IMR-90 (cell line): ENCODE results near the gene COQ2. TPM values are rescaled to one million over a fixed set of nuclear protein-coding genes. Genes with fewer than 3 reads are reported as not detected.

ENCODE experiments used
- ATAC-seq: fragments of 200-7000 bp; cut with Tn5 transposase; 2 replicates; pipeline ENCODE4 v1.9.1; 2020; ENCODE audit warnings: low read depth, mild to moderate bottlenecking, moderate library complexity
- BruUV-seq: library from RNA; stranded (reverse); fragments of 400-500 nt; replicated peaks from 2 replicates; lab custom pipeline; 2021; lab: Mats Ljungman, UMichigan
- CTCF ChIA-PET: fragments of 300-600 bp; formaldehyde crosslinking; extraction: SDS; loops from one replicate; lab custom pipeline; 2021; ENCODE audit warnings: antibody characterized with exemption; lab: Yijun Ruan, JAX
- POLR2A ChIA-PET: fragments of 300-600 bp; sonication (Branson Sonifier 250); formaldehyde crosslinking; loops from one replicate; lab custom pipeline; 2022; ENCODE audit warnings: antibody characterized with exemption; ENCODE audit not compliant: unreplicated experiment; lab: Charles Lee
- DNase-seq: peaks from one replicate; pipeline ENCODE4 v3.0.0; 2013
- H2AFZ ChIP-seq: replicated peaks from 2 replicates; pipeline ENCODE3; 2013; ENCODE audit warnings: low read length, mild to moderate bottlenecking; ENCODE audit not compliant: poor library complexity
- H2AK5ac ChIP-seq: 2 replicates; pipeline ENCODE4 v1.6.1; 2013; ENCODE audit warnings: low read depth, low read length, inconsistent platforms
- H2AK9ac ChIP-seq: replicated peaks from 2 replicates; pipeline ENCODE3; 2013; ENCODE audit warnings: mild to moderate bottlenecking, low read depth, low read length, moderate library complexity; ENCODE audit not compliant: poor library complexity
- H2BK120ac ChIP-seq: 2 replicates; pipeline ENCODE4 v1.6.1; 2013; ENCODE audit warnings: low read depth, low read length, inconsistent platforms
- H2BK15ac ChIP-seq: 3 replicates; pipeline ENCODE4 v1.6.1; 2013; ENCODE audit warnings: low read depth, low read length, inconsistent platforms
- H2BK20ac ChIP-seq: 2 replicates; pipeline ENCODE4 v1.6.1; 2013; ENCODE audit warnings: low read depth, mild to moderate bottlenecking, inconsistent platforms, low read length, moderate library complexity
- H2BK5ac ChIP-seq: 2 replicates; pipeline ENCODE4 v1.6.1; 2013; ENCODE audit warnings: mild to moderate bottlenecking, low read depth, low read length, inconsistent platforms; ENCODE audit not compliant: poor library complexity, severe bottlenecking
- H3K14ac ChIP-seq: replicated peaks from 2 replicates; pipeline ENCODE4 v1.6.1; 2013; ENCODE audit warnings: low read depth, low read length, inconsistent platforms
- H3K18ac ChIP-seq: 2 replicates; pipeline ENCODE4 v1.6.1; 2013; ENCODE audit warnings: low read depth, low read length, control low read depth
- H3K23ac ChIP-seq: 2 replicates; pipeline ENCODE4 v1.6.1; 2013; ENCODE audit warnings: low read depth, low read length, inconsistent platforms
- H3K27ac ChIP-seq: 2 replicates; pipeline ENCODE4 v1.5.1; 2013; ENCODE audit warnings: mild to moderate bottlenecking, control low read depth, low read length; ENCODE audit not compliant: insufficient read depth
- H3K27me3 ChIP-seq: 2 replicates; pipeline ENCODE4 v1.6.1; 2013; ENCODE audit warnings: low read length; ENCODE audit not compliant: control insufficient read depth, insufficient read depth
- H3K36me3 ChIP-seq: 2 replicates; pipeline ENCODE4 v1.6.1; 2013; ENCODE audit warnings: low read length, mixed read lengths; ENCODE audit not compliant: control insufficient read depth, insufficient read depth
- H3K4ac ChIP-seq: 2 replicates; pipeline ENCODE4 v1.6.1; 2013; ENCODE audit warnings: low read depth, low read length, inconsistent platforms
- H3K4me1 ChIP-seq: 2 replicates; pipeline ENCODE4 v1.6.1; 2013; ENCODE audit warnings: low read length, mixed read lengths; ENCODE audit not compliant: control insufficient read depth, insufficient read depth
- H3K4me2 ChIP-seq: 2 replicates; pipeline ENCODE4 v1.6.1; 2013; ENCODE audit warnings: low read depth, mild to moderate bottlenecking, control low read depth, low read length, moderate library complexity
- H3K4me3 ChIP-seq: 2 replicates; pipeline ENCODE4 v1.5.1; 2013; ENCODE audit warnings: low read depth, mild to moderate bottlenecking, control low read depth, low read length, moderate library complexity; ENCODE audit not compliant: insufficient read depth
- H3K56ac ChIP-seq: 2 replicates; pipeline ENCODE4 v1.6.1; 2013; ENCODE audit warnings: low read length, inconsistent platforms; ENCODE audit not compliant: insufficient read depth; ENCODE audit errors: extremely low read depth
- H3K79me1 ChIP-seq, 2 experiments: 2 replicates each; pipeline ENCODE4 v1.6.1; 2013; ENCODE audit warnings: low read length in 2 of 2, inconsistent platforms in 1 of 2, low read depth in 1 of 2
- H3K9ac ChIP-seq: 2 replicates; pipeline ENCODE4 v1.6.1; 2013; ENCODE audit warnings: low read depth, low read length, control low read depth
- H3K9me1 ChIP-seq: 2 replicates; pipeline ENCODE4 v1.6.1; 2013; ENCODE audit warnings: low read length, inconsistent platforms; ENCODE audit not compliant: insufficient read depth
- H3K9me3 ChIP-seq: 2 replicates; pipeline ENCODE4 v1.6.1; 2013; ENCODE audit warnings: low read length; ENCODE audit not compliant: control insufficient read depth, insufficient read depth
- H4K20me1 ChIP-seq: 2 replicates; pipeline ENCODE4 v1.6.1; 2013; ENCODE audit warnings: low read length, inconsistent platforms; ENCODE audit not compliant: insufficient read depth
- H4K5ac ChIP-seq: 2 replicates; pipeline ENCODE4 v1.6.1; 2013; ENCODE audit warnings: mild to moderate bottlenecking, low read depth, low read length, control low read depth
- H4K8ac ChIP-seq, 2 experiments: 2 replicates each; pipeline ENCODE4 v1.6.1; 2013; ENCODE audit warnings: low read depth in 2 of 2, low read length in 2 of 2, control low read depth in 1 of 2, inconsistent platforms in 1 of 2
- H4K91ac ChIP-seq: 2 replicates; pipeline ENCODE4 v1.6.1; 2013; ENCODE audit warnings: low read depth, low read length, inconsistent platforms; ENCODE audit not compliant: insufficient read depth
- BHLHE40 ChIP-seq: fragments of 150-350 bp; IDR thresholded peaks from 2 replicates; pipeline ENCODE4 v1.6.1; 2016; ENCODE audit warnings: mild to moderate bottlenecking, low read depth, low read length
- CEBPB ChIP-seq: IDR thresholded peaks from 2 replicates; pipeline ENCODE4 v1.6.1; 2012; ENCODE audit warnings: low read depth, low read length, improper control_type of control experiment
- CHD1 ChIP-seq: IDR thresholded peaks from 2 replicates; pipeline ENCODE4 v1.6.1; 2012; ENCODE audit warnings: low read depth, low read length, improper control_type of control experiment
- CTCF ChIP-seq: conservative IDR thresholded peaks from 2 replicates; pipeline ENCODE4 v1.5.1; 2012; ENCODE audit warnings: mild to moderate bottlenecking, low read depth, low read length, improper control_type of control experiment
- ELK1 ChIP-seq: fragments of 150-350 bp; IDR thresholded peaks from 2 replicates; pipeline ENCODE4 v1.6.1; 2016; ENCODE audit warnings: low read depth, mild to moderate bottlenecking, low read length, moderate library complexity, borderline replicate concordance
- FOS ChIP-seq: fragments of 150-350 bp; IDR thresholded peaks from 2 replicates; pipeline ENCODE4 v1.6.1; 2016; ENCODE audit warnings: low read depth, low read length
- MAFK ChIP-seq: IDR thresholded peaks from 2 replicates; pipeline ENCODE4 v1.6.1; 2012; ENCODE audit warnings: low read depth, low read length, improper control_type of control experiment
- MAZ ChIP-seq: IDR thresholded peaks from 2 replicates; pipeline ENCODE4 v1.6.1; 2012; ENCODE audit warnings: low read depth, mild to moderate bottlenecking, low read length, improper control_type of control experiment, moderate library complexity, borderline replicate concordance
- MXI1 ChIP-seq: IDR thresholded peaks from 2 replicates; pipeline ENCODE4 v1.6.1; 2012; ENCODE audit warnings: low read depth, mild to moderate bottlenecking, low read length, moderate library complexity, borderline replicate concordance
- NFE2L2 ChIP-seq: fragments of 150-350 bp; IDR thresholded peaks from 2 replicates; pipeline ENCODE4 v1.6.1; 2016; ENCODE audit warnings: low read depth, mild to moderate bottlenecking, low read length
- POLR2A ChIP-seq: IDR thresholded peaks from 2 replicates; pipeline ENCODE4 v1.6.1; 2012; ENCODE audit warnings: mild to moderate bottlenecking, low read depth, low read length
- RAD21 ChIP-seq: IDR thresholded peaks from 2 replicates; pipeline ENCODE4 v1.6.1; 2012; ENCODE audit warnings: low read length, improper control_type of control experiment
- RCOR1 ChIP-seq: IDR thresholded peaks from 2 replicates; pipeline ENCODE4 v1.6.1; 2012; ENCODE audit warnings: mild to moderate bottlenecking, low read length, improper control_type of control experiment; ENCODE audit not compliant: insufficient replicate concordance
- RFX5 ChIP-seq: IDR thresholded peaks from 2 replicates; pipeline ENCODE4 v1.8.0; 2012; ENCODE audit warnings: low read depth, mild to moderate bottlenecking, low read length, moderate library complexity
- SMC3 ChIP-seq: fragments of 150-350 bp; IDR thresholded peaks from 2 replicates; pipeline ENCODE4 v1.6.1; 2016; ENCODE audit warnings: low read depth, mild to moderate bottlenecking, antibody characterized with exemption, low read length, moderate library complexity
- USF2 ChIP-seq: fragments of 150-350 bp; IDR thresholded peaks from 2 replicates; pipeline ENCODE4 v1.6.1; 2017; ENCODE audit warnings: mild to moderate bottlenecking, antibody characterized with exemption, low read length, low read depth
- WGBS, 2 experiments: methylation state at CpG; one replicate each; pipeline versions ENCODE4 v1.1.5 to v1.1.7; 2013; ENCODE audit warnings: missing lambda C conversion rate in 2 of 2; ENCODE audit not compliant: insufficient read length in 1 of 2; ENCODE audit errors: extremely low coverage in 2 of 2; 5-methylcytosine and 5-hydroxymethylcytosine counted together
- dilution Hi-C: fragments of 300-500 bp; cut with HindIII; formaldehyde crosslinking; loops from one replicate; pipeline ENCODE4 v1.14.3; 2018; ENCODE audit warnings: low sequenced_read_pairs; ENCODE audit not compliant: unreplicated experiment
- in situ Hi-C: fragments of 300-500 bp; cut with MboI; formaldehyde crosslinking; loops from 3 replicates; pipeline ENCODE4 v1.14.3; 2019; ENCODE audit warnings: low sequenced_read_pairs, inconsistent platforms, mixed read lengths
- intact Hi-C: fragments of 100-400 bp; cut with micrococcal nuclease; formaldehyde crosslinking; loops from 2 replicates; pipeline ENCODE4 v1.10.0; 2022
- polyA plus RNA-seq, 3 experiments: library from polyadenylated mRNA; depleted of rRNA; stranded (reverse); fragments of >200 nt; gene quantifications; 2 replicates each; pipeline ENCODE4 v1.2.3, GENCODE V29; 2012; ENCODE audit warnings: low replicate concordance in 1 of 3
- total RNA-seq: library from RNA; depleted of rRNA; stranded (reverse); fragments of >200 nt; gene quantifications from 2 replicates; pipeline ENCODE4 v1.2.3, GENCODE V29; 2012

Gene COQ2
- total and polyA plus RNA-seq, 2 of the 4 experiments (the other 2 are of a cell fraction): 7.3 to 7.4 TPM

- no peak for ATAC-seq
- Histone ChIP-seq H4K20me1 (no peaks in the 10 kb centered on the region), H3K9me3 (no peaks in the 10 kb centered on the region), H2AK5ac (no peak overlapping the region), H3K27ac (no peak overlapping the region), H2AFZ (no peak overlapping the region), H3K18ac (no peak overlapping the region), H2BK20ac (no peak overlapping the region), H3K4me1 (no peaks in the 10 kb centered on the region), H3K9ac (no peak overlapping the region), H3K4ac (no peak overlapping the region), H4K5ac (no peak overlapping the region), H4K91ac (no peak overlapping the region), H2BK15ac (no peak overlapping the region), H3K4me2 (no peak overlapping the region), H3K9me1 (no peaks in the 10 kb centered on the region), H3K27me3 (peaks cover 21% of the 10 kb centered on the region), H2BK5ac (no peak overlapping the region), H2AK9ac (no peak overlapping the region), H3K79me1 (no peaks in the 10 kb centered on the region), H4K8ac (no peak overlapping the region), H3K56ac (no peak overlapping the region), H3K14ac (no peak overlapping the region), H2BK120ac (no peak overlapping the region), H3K23ac (no peak overlapping the region), H3K4me3 (no peak overlapping the region), H3K36me3 (no peaks in the 10 kb centered on the region)
- no CpG with 5 or more reads among the region's 8 CpGs for WGBS, 2 experiments
- DNase-seq: no peak
- dilution Hi-C loops: no loop called here
- ChIA-PET CTCF (no interaction called here), POLR2A (no interaction called here)
- intact Hi-C loops: no loop called here
- TF ChIP-seq ELK1 (no peak), MAFK (no peak), NFE2L2 (no peak), MAZ (no peak), CTCF (no peak), RAD21 (no peak), SMC3 (no peak), FOS (no peak), RCOR1 (no peak), CEBPB (no peak), MXI1 (no peak), POLR2A (no peak), BHLHE40 (no peak), CHD1 (no peak), USF2 (no peak), RFX5 (no peak)
- in situ Hi-C loops: no loop called here
- BruUV-seq: no TSS peak
Observed at GRCh38 chr4:83326546-83326945, 41.9 kb upstream of the COQ2 start.
